GM10847 (cell line): ENCODE results near the gene PITPNC1.

Experiments used
- POLR2A ChIP-seq: IDR thresholded peaks from 2 replicates; pipeline ENCODE4 v1.6.1; 2011; ENCODE audit not compliant: insufficient read length; ENCODE audit errors: extremely low read depth

The PITPNC1 gene

DNA sequence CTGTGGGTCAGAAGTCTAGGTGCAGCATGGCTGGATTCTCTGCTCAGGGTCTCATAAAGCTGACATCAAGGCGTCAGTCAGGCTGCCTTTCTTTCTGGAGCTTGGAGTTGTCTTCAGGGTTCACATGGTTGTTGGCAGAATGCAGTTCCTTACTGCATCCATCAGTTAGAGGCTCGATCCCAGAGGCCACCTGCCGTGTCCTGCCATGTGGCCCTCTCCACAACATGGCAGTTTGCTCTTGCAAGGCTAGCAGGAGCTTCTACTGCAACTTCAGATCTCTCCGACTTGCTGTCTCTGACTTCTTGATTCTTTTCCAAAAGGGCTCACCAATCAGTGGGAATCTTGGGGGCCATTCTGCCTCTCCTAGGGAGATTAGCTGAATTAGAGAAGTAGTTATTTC lies 11.9 kb downstream of the PITPNC1 start:
- no peak for TF ChIP-seq POLR2A

DNA sequence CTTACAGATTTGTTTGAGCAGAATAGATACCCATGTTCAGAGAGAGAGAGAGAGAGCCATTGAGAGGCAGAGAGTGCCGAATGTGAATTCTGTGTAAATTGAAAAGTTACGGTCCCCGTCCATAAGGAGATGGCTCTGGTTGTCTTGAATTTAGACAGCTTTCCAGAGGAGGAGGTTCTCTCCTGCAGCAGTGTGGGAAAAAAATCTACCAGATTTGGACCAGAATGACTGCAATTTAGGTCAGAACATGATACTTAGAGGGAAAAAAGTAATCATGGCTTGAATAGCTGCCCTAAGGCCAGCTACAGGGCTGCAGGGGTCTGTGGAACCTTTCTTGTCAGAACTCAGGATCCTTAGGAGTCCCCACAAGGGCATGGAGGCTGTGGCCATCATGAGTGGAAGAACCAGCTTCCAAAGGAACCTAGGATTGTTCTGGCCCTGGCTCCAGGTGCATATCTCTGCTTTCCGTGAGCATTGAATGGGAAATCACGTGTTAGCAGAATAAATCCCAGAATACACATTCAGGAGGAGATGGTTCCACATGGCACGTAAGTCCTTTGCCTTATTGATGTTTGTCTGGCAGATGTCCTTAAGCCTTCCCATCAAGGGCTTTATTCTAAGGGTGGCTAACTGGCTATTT lies 13.0 kb downstream of the PITPNC1 start:
- no peak for TF ChIP-seq POLR2A

DNA sequence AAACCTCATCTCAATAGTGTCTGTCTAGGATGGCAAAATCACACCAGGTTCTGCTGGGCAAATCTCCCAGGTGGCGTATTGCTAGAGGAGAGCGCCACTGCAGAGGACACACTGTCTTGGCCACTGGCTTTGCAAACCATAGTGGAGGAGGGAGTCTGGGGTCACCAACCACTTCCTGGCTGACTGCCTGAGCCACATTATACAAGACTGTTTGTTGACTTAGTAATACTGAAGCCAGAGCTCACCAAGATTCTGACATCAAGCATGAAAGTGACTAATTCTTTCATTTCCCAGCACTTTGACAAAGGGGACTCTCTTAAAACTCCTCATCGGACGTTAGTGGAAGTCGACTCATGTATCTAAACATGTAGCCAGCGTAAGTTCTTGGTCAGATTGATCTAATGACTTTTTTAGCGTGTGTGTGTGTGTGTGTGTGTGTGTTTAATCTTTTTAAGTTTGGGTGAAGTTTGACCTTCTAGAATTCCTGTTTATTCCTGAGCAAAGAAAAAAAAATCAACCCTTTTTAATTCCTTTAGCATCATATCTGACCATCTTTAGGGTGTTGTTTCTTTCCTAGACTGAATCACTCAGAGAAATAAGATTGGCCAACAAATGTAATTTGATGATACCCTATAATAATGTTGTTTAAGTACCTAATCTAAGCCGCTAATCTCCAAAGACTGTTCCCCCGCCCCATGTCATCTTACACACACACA lies 13.7 kb downstream of the PITPNC1 start:
- TF ChIP-seq POLR2A = no peak

DNA sequence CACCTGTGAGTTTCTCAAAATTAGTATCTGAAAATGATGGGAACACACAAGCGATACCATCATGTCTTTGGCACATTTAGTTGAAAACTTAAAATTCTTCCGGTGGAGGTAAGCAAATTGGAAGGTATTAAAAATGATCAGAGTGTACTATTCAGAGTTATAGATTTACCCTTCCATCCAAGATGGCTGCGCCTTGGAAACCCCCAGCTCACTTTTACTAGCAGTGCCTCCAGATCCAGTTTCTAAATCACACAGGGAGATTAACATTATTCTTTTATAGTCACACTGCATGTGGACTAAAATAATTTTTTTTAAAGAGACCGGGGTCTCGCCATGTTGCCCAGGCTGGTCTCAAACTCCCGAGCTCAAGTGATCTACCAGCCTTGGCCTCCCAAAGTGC lies 15.0 kb downstream of the PITPNC1 start:
- TF ChIP-seq POLR2A = no peak

DNA sequence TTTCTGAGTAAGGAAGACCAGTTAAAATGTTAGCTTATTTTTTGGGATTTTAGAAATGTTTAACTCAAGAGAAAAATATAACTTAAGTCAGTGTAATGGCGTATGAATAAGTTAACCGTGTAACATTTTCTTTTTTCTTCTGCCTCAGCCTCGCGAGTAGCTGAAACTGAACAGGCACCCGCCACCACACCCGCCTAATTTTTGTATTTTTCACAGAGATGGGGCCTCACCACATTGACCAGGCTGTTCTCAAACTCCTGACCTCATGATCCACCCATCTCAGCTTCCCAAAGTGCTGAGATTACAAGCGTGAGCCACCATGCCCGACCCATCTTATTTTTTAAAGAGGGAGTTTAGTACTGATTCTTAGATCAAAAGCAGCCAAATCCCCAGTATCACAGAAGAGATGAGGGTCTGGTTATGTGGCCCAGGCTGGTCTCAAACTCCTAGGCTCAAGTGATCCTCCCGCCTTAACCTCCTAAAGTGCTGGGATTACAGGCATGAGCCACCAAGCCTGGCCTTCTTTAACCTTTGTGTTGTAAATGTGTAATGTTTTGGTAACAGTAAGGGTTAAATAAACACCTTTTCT lies 16.8 kb downstream of the PITPNC1 start:
- no peak for TF ChIP-seq POLR2A

DNA sequence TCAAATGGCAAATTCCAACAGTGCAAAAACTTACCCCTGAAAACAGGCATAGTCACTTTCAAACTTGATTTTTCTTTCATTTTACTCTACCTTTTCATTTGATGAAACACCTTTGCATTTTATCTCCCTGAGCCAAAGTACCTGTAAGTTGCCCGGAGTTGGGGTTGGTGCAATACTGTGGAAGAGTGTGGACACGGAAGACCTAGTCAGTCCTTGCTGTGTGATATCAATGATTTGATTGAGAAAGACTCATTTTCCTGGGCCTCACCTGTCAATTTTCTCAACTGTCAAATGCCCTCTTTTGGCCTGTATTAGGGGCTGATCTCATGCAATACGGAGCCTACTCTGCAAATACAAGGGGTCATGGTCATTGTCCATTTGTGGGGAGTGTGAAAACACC lies 22.6 kb downstream of the PITPNC1 start:
- no peak for TF ChIP-seq POLR2A

DNA sequence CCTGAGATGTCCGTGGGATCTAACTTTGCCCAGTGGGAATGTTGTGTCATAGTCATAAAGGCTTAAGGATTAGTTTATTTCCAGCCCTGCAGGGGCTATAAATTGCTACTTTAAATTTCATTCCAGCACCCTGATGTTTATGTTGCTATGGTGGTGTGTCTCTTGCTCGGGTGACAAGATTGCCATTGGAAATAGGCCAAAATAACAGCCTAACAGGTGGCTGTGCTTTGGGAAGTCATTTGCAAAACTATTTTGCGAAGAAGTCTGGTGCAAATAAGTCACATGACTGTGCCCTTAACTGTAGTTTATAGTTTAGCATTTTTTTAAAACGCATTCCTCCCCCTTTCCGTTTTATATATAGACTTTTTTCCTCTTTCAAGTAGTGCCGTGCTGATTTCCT lies 23.1 kb downstream of the PITPNC1 start:
- TF ChIP-seq POLR2A = no peak

DNA sequence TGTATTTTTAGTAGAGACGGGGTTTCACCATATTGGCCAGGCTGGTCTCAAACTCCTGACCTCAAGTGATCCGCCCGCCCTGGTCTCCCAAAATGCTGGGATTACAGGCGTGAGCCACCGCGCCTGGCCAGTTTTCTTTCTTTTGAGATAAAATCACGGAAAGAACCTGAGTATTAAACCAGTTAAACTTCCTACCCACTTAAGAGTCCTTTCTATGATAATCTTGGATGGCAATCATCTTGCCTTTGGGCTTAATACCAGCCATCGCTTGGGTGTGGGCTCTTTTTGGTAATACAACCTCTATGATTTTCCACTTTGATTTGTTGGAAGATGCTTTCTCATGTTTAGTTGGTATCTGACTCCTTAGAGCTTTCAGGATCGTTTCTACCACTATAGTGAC lies 24.0 kb downstream of the PITPNC1 start:
- TF ChIP-seq POLR2A = no peak

DNA sequence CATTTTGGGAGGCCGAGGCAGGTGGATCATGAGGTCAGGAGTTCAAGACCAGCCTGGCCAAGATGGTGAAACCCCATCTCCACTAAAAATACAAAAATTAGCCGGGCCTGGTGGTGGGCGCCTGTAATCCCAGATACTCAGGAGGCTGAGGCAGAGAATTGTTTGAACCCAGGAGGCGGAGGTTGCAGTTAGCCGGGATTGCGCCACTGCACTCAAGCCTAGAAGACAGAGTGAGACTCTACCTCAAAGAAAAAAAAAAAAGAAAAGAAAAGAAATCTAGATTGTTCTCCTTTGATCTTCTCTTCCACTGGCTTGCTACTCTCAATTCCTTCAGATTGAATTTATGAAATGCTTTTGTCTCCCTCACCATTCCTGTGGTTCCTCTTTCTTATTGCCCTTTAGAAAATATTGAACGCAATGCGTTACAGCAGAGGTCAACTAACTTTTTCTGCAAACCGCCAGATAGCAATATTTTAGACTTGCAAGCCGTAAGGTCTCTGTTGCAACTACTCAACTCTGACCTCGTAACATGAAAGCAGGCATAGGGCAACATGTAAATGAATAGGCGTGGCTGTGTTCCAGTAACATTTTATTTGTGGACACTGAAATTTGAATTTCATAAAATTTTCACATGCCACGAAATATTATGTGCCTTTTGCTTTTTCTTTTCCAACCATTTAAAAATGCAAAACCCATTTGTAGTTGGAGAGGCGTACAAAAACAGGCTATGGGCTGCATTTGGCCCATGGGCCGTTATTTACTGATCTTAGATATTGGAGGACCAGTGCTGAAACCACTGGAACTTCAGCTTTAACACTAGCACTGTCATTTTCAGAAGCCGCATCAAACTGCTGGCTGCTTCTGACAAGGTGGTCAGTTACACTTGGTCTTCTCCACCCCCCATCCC lies 24.8 kb downstream of the PITPNC1 start:
- no peak for TF ChIP-seq POLR2A

DNA sequence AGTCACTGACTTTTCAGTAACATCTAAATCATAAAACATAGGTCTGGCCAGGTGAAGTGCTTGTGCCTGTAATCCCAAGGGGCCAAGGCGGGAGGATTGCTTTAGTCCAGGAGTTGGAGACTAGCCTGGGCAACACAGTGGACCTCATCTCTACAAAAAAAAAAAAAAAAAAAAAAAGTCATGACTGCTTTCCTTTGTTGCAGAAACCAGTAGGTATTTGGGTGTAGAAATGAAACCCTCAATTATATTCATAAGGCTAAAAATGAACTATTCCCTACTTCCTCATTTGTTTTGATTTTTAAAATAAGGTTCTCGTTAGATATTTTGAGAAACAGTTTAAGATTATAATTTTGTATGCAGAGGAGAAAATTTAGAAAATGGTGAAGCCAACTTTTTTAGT lies 26.0 kb downstream of the PITPNC1 start:
- no peak for TF ChIP-seq POLR2A

DNA sequence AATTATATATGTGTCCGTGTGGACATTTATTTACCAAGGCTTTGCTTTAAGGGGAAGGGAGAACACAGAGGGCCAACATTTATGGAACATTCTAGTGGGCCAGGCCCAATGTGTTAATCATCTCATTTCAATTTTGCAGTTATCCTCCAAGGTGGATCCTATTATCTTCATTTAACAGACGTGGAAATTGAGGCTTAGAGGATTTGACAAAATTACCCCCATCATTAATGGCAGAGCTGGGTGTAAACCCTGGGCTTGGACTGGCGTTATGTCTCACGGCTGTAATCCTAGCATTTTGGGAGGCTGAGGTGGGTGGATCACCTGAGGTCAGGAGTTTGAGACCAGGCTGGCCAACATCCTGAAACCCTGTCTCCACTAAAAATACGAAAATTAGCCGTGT lies 26.4 kb downstream of the PITPNC1 start:
- no peak for TF ChIP-seq POLR2A

DNA sequence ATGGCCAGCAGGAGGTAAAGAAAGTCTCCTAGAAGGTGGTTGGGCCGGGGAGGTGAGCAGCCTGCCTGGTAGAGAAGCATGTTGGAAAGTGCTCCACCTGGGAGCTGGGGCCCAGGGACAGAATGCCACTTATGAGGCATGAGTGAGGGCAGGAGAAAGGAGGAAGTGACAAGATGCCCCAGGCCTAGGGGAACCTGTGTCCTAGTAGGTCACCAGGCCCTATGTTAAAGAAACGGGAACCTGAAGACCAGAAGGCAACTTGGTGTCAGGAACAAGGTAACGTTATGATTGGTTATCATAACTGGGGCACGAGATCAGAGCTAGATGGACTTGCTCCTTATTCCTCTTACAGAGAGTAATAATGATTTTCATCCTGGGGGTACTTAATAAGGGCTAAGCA lies 34.3 kb downstream of the PITPNC1 start:
- no peak for TF ChIP-seq POLR2A

DNA sequence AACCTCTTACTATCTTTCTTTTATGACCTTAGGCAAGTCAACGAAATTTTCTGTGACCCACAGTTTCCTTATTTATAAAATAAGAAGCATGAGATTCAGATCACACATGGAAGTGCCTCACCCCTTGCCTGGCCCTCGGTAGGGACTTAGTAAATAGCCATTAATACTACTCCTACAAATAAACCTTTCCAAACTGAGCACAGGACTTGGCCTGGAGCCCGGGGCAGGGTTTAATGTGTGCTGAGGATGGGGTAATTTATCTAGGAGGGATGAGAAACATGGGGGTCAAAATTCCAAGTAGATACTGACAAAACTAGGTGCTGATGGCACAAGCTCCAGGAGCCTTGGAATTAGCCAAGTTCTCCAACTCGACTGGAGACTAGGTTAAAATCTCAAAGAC lies 35.0 kb downstream of the PITPNC1 start:
- TF ChIP-seq POLR2A = no peak

DNA sequence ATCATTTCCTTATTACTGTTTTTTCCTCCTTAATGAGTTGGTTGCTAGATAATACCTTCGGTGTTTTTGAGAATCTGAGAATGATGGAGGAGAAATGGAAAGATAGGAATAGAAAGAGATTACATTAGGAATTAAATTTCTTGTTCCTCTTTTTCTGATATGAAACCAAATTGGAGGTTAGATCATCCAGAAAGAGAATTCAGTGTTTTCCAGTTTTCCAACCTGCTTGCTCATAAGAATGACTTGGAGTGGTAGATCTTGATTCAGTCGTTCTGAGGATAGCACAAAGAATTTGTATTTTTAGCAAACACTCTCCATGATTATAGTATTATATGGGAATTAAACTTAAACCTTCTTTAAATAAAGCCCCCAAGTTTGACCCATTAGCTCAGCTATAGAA lies 35.9 kb downstream of the PITPNC1 start:
- TF ChIP-seq POLR2A = no peak

DNA sequence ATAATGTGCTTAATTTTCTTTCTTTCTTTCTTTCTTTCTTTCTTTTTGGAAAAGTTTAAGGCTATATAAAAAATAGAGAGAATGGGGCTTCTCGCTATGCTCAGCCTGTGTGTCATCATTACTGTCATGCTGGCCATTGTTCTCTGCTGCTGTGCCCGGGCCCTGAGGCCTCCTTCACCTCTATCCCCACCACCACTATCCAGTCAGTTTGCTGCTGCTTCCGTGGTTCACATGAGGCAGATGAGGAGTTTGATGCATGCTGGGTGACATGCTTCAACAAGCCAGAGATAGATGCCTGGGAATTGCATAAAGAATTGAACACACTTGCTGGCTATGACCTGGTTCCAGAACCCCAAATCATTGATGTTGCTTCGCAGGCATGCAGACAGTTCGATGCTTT lies 36.3 kb downstream of the PITPNC1 start:
- TF ChIP-seq POLR2A = no peak

DNA sequence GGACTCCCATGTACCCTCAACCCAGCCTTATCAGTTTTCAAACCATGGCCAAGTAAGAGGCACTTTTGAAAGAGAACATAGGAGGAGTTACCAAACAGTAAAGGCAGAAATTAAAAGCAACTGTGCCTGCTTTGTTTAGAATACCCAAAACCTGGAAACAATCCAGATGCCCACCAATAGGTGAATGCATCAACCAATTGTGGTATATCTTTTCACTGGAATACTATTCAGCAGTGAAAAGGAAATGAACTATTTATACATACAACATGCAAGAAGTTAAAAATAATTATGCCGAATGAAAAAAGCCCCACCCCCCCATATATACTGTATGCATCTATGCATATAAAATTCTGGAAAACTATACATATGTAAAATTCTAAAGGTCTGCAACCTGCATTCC lies 37.0 kb downstream of the PITPNC1 start:
- TF ChIP-seq POLR2A = no peak
